Measurements from ENCODE around the gene CEP128.

Gene CEP128

GRCh38 chr14:80608563-80608962, 333.0 kb downstream of the CEP128 start:
- no peak for DNase-seq (ENCODE audit: low spot score)

- DNase-seq (ENCODE audit: low spot score): no peak
Observed at GRCh38 chr14:80607430-80608190, 333.9 kb downstream of the CEP128 start.

- no peak for DNase-seq (ENCODE audit: low spot score)
Observed at GRCh38 chr14:80606347-80606772, 335.2 kb downstream of the CEP128 start.

- DNase-seq (ENCODE audit: low spot score): no peak
Observed at GRCh38 chr14:80605536-80605935, 336.0 kb downstream of the CEP128 start.

- DNase-seq (ENCODE audit: low spot score): no peak
Observed at GRCh38 chr14:80602946-80603345, 338.6 kb downstream of the CEP128 start.

GRCh38 chr14:80587096-80587724, 354.3 kb downstream of the CEP128 start:
- DNase-seq (ENCODE audit: low spot score): no peak

GRCh38 chr14:80586131-80586530, 355.4 kb downstream of the CEP128 start:
- DNase-seq (ENCODE audit: low spot score): no peak

- DNase-seq (ENCODE audit: low spot score): no peak
Observed at GRCh38 chr14:80585506-80585835, 356.1 kb downstream of the CEP128 start.

- DNase-seq (ENCODE audit: low spot score): no peak
Observed at GRCh38 chr14:80584744-80585505, 356.6 kb downstream of the CEP128 start.

GRCh38 chr14:80577599-80577998, 363.9 kb downstream of the CEP128 start:
- no peak for DNase-seq (ENCODE audit: low spot score)

GRCh38 chr14:80576401-80576800, 365.1 kb downstream of the CEP128 start:
- DNase-seq (ENCODE audit: low spot score): no peak

GRCh38 chr14:80575763-80576162, 365.8 kb downstream of the CEP128 start:
- no peak for DNase-seq (ENCODE audit: low spot score)

GRCh38 chr14:80572666-80573065, 368.9 kb downstream of the CEP128 start:
- DNase-seq (ENCODE audit: low spot score): no peak

- DNase-seq (ENCODE audit: low spot score): no peak
Observed at GRCh38 chr14:80570930-80571298, 370.6 kb downstream of the CEP128 start.

- DNase-seq (ENCODE audit: low spot score): no peak
Observed at GRCh38 chr14:80567905-80568536, 373.5 kb downstream of the CEP128 start.

GRCh38 chr14:80565001-80565400, 376.5 kb downstream of the CEP128 start:
- DNase-seq (ENCODE audit: low spot score): no peak

GRCh38 chr14:80564051-80564450, 377.5 kb downstream of the CEP128 start:
- no peak for DNase-seq (ENCODE audit: low spot score)

GRCh38 chr14:80560800-80561657, 380.5 kb downstream of the CEP128 start:
- DNase-seq (ENCODE audit: low spot score): no peak

GRCh38 chr14:80554139-80554538, 387.4 kb downstream of the CEP128 start:
- no peak for DNase-seq (ENCODE audit: low spot score)

- no peak for DNase-seq (ENCODE audit: low spot score)
Observed at GRCh38 chr14:80549141-80549540, 392.4 kb downstream of the CEP128 start.

GRCh38 chr14:80545935-80546854, 395.3 kb downstream of the CEP128 start:
- DNase-seq (ENCODE audit: low spot score): no peak

All from iPS-NIHi11 (cell line).